ENCODE measurements around the gene SLIT3. TPM values are rescaled to one million over a fixed set of nuclear protein-coding genes. Genes with fewer than 3 reads are reported as not detected.

Gene SLIT3
- polyA plus RNA-seq, 1 of the 3 experiments (the other 2 are of a cell fraction) = 119 TPM

GRCh38 chr5:169296419-169297143, 4.4 kb downstream of the SLIT3 start:
- Histone ChIP-seq H3K4me2 (no peak overlapping the region), H3K36me3 (replicated peaks in 1 of 2; ENCODE audit: control insufficient read depth in 1 of 2, insufficient read depth in 2 of 2, low read length in 1 of 2) (peaks cover 10 to 33% of the 10 kb centered on the region in 2 experiments), H3K9ac (no peak overlapping the region), H3K27me3 (ENCODE audit: insufficient read depth) (no peaks in the 10 kb centered on the region), H3K4me1 (ENCODE audit: control insufficient read depth in 1 of 2, insufficient read depth in 2 of 2, low read depth in 1 of 2, low read length in 1 of 2) (peaks cover 2 to 28% of the 10 kb centered on the region in 2 experiments; a peak in 1 of 4 replicates), H2AFZ (ENCODE audit: low read depth) (no peak overlapping the region), H3K9me2 (no peaks in the 10 kb centered on the region), H3K9me3 (no peaks in the 10 kb centered on the region), H3K4me3 (ENCODE audit: low read depth in 2 of 2, low read length in 1 of 2) (no peak overlapping the region), H3K79me2 (ENCODE audit: insufficient read depth) (peaks cover 86% of the 10 kb centered on the region), H4K20me1 (ENCODE audit: insufficient read depth) (peaks cover 18% of the 10 kb centered on the region), H3K27ac (ENCODE audit: low read depth in 2 of 2, low read length in 1 of 2) (no peak overlapping the region), H3F3A (replicated peaks; ENCODE audit: insufficient read depth) (peaks cover 6% of the 10 kb centered on the region)
- TF ChIP-seq RXRA (IDR thresholded peaks at IDR 0.05; ENCODE audit: borderline replicate concordance, low read depth) = no peak
- TF ChIP-seq TEAD4 (IDR thresholded peaks at IDR 0.05; ENCODE audit: borderline replicate concordance, insufficient read depth) = no peak
- no peak for TF ChIP-seq NRF1 (IDR thresholded peaks at IDR 0.05; ENCODE audit: low read depth, low read length)
- TF ChIP-seq NFIC (IDR thresholded peaks at IDR 0.05; ENCODE audit: borderline replicate concordance) = no peak
- TF ChIP-seq RAD21 (IDR thresholded peaks at IDR 0.05; ENCODE audit: low read length) = no peak
- no peak for TF ChIP-seq IRF3 (IDR thresholded peaks at IDR 0.05; ENCODE audit: low read depth, low read length)
- no peak for TF ChIP-seq FOXM1 (IDR thresholded peaks at IDR 0.05; ENCODE audit: low read depth)
- TF ChIP-seq TAF1 (IDR thresholded peaks at IDR 0.05; ENCODE audit: borderline replicate concordance, low read depth, low read length) = no peak
- POLR2A ChIA-PET = interaction anchor here (0.6 kb wide), 1 partner anchor 483 kb away, joined by 3 read pairs; no protein-coding TSS in a partner anchor
- WGBS (ENCODE audit: low lambda C conversion rate) = 78% methylated on average over 13 of the region's 14 CpGs
- CTCF ChIA-PET = no interaction called here
- DNase-seq = no peak

DNA sequence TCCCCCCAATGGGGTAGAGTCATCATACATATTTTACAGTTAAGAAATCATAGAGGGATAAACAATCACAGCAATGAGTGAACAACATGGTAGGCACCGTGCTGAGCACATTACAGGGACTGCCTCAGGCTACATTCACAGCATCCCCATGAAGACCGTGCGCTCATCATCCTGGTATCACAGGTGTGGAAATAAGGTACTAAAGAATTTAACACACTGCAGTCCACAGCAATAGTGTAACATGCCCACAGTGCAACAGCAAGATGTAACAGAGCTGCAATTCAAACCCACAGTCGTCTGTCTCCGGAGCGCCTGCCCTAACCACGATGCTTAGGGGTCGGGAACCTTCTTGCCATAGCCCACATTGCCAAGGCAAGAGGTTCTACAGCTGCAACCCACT, 5.6 kb downstream of the SLIT3 start:
- no peak overlapping the region for H3K4me2 ChIP-seq
- no peak overlapping the region for H3K27ac ChIP-seq (ENCODE audit: low read depth in 2 of 2, low read length in 1 of 2)
- H3F3A ChIP-seq (replicated peaks; ENCODE audit: insufficient read depth) = peaks cover 6% of the 10 kb centered on the region
- H3K36me3 ChIP-seq (replicated peaks in 1 of 2; ENCODE audit: control insufficient read depth in 1 of 2, insufficient read depth in 2 of 2, low read length in 1 of 2) = peaks cover 10 to 35% of the 10 kb centered on the region in 2 experiments
- no peak for DNase-seq
- H3K79me2 ChIP-seq (ENCODE audit: insufficient read depth) = peaks cover 91% of the 10 kb centered on the region
- no peaks in the 10 kb centered on the region for H3K9me3 ChIP-seq
- no peaks in the 10 kb centered on the region for H3K27me3 ChIP-seq (ENCODE audit: insufficient read depth)
- no peaks in the 10 kb centered on the region for H3K9me2 ChIP-seq
- H3K9ac ChIP-seq = no peak overlapping the region
- CTCF ChIA-PET = interaction anchor here (1.2 kb wide), 1 partner anchor 308 kb away, joined by 5 read pairs; no protein-coding TSS in a partner anchor
- no peak overlapping the region for H3K4me3 ChIP-seq (ENCODE audit: low read depth in 2 of 2, low read length in 1 of 2)
- H3K4me1 ChIP-seq (ENCODE audit: control insufficient read depth in 1 of 2, insufficient read depth in 2 of 2, low read depth in 1 of 2, low read length in 1 of 2) = peaks cover 0 to 32% of the 10 kb centered on the region in 2 experiments; a peak in 1 of 4 replicates
- no peak overlapping the region for H2AFZ ChIP-seq (ENCODE audit: low read depth)
- 100% methylated on average over 8 of the region's 8 CpGs for WGBS (ENCODE audit: low lambda C conversion rate)
- POLR2A ChIA-PET = interaction anchor here (0.6 kb wide), 1 partner anchor 1174 kb away, joined by 3 read pairs; no protein-coding TSS in a partner anchor
- peaks cover 22% of the 10 kb centered on the region for H4K20me1 ChIP-seq (ENCODE audit: insufficient read depth)
- TF ChIP-seq, protein P1, sequence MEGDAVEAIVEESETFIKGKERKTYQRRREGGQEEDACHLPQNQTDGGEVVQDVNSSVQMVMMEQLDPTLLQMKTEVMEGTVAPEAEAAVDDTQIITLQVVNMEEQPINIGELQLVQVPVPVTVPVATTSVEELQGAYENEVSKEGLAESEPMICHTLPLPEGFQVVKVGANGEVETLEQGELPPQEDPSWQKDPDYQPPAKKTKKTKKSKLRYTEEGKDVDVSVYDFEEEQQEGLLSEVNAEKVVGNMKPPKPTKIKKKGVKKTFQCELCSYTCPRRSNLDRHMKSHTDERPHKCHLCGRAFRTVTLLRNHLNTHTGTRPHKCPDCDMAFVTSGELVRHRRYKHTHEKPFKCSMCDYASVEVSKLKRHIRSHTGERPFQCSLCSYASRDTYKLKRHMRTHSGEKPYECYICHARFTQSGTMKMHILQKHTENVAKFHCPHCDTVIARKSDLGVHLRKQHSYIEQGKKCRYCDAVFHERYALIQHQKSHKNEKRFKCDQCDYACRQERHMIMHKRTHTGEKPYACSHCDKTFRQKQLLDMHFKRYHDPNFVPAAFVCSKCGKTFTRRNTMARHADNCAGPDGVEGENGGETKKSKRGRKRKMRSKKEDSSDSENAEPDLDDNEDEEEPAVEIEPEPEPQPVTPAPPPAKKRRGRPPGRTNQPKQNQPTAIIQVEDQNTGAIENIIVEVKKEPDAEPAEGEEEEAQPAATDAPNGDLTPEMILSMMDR (IDR thresholded peaks at IDR 0.05) = no peak
- TF ChIP-seq EP300 (IDR thresholded peaks at IDR 0.05; ENCODE audit: borderline replicate concordance in 1 of 2, low read depth in 1 of 2, low read length in 1 of 2) (no peak), FOXJ3 (CRISPR knock-in tag; IDR thresholded peaks at IDR 0.05) (no peak), JUND (IDR thresholded peaks at IDR 0.05) (no peak), NRF1 (IDR thresholded peaks at IDR 0.05; ENCODE audit: low read depth, low read length) (no peak), MEF2A (IDR thresholded peaks at IDR 0.05; ENCODE audit: borderline replicate concordance, low read depth) (no peak), POLR2AphosphoS5 (IDR thresholded peaks at IDR 0.05; ENCODE audit: low read depth, low read length) (no peak), IRF3 (IDR thresholded peaks at IDR 0.05; ENCODE audit: low read depth, low read length) (no peak), SMC3 (IDR thresholded peaks at IDR 0.05; ENCODE audit: low read depth, low read length) (no peak), TCF12 (IDR thresholded peaks at IDR 0.05) (no peak), ELF1 (IDR thresholded peaks at IDR 0.05) (no peak), USF1 (IDR thresholded peaks at IDR 0.05; ENCODE audit: borderline replicate concordance, low read depth) (no peak), YY1 (IDR thresholded peaks at IDR 0.05; ENCODE audit: low read depth) (no peak), CHD2 (IDR thresholded peaks at IDR 0.05; ENCODE audit: low read length, partially characterized antibody) (no peak), GATA2 (CRISPR knock-in tag; IDR thresholded peaks at IDR 0.05) (no peak), EZH2phosphoT487 (IDR thresholded peaks at IDR 0.05; ENCODE audit: borderline replicate concordance, low read depth) (no peak), SIN3A (IDR thresholded peaks at IDR 0.05; ENCODE audit: borderline replicate concordance, low read depth, low read length) (no peak)

Data from SK-N-SH (cell line).